Uterus (tissue), 2 donors: ENCODE data around the gene COL26A1.

Experiments used
- CTCF ChIP-seq, 4 experiments: fragments of 200-600 bp in 2 of 4; fragments of 450-650 bp in 2 of 4; sonication (generic) in 2 of 4; IDR thresholded peaks; one replicate each; pipeline ENCODE4 v1.5.1; 2016 to 2019; ENCODE audit warnings: antibody characterized with exemption in 4 of 4, mild to moderate bottlenecking in 2 of 4, moderate library complexity in 1 of 4
- POLR2A ChIP-seq, 2 donors: fragments of 450-650 bp; IDR thresholded peaks; one replicate each; pipeline ENCODE4 v1.6.1; 2016; ENCODE audit warnings: antibody characterized with exemption in 2 of 2, mild to moderate bottlenecking in 1 of 2, moderate library complexity in 1 of 2

GRCh38 chr7:101400751-101401150 is 38.1 kb downstream of the COL26A1 start:
- TF ChIP-seq CTCF (IDR thresholded peaks at IDR 0.05) = no peak
- TF ChIP-seq POLR2A (IDR thresholded peaks at IDR 0.05) = no peak
